HG02870 (cell line): ENCODE data around the gene CTNNA2.

Source experiments
- ATAC-seq: cut with Tn5 transposase; IDR thresholded peaks from one replicate; pipeline ENCODE4 v1.9.1; 2021; ENCODE audit warnings: mild to moderate bottlenecking, moderate library complexity; ENCODE audit not compliant: unreplicated experiment

The CTNNA2 gene

GRCh38 chr2:80247339-80247738 is 734.5 kb downstream of the CTNNA2 start:
- ATAC-seq, result no peak

DNA sequence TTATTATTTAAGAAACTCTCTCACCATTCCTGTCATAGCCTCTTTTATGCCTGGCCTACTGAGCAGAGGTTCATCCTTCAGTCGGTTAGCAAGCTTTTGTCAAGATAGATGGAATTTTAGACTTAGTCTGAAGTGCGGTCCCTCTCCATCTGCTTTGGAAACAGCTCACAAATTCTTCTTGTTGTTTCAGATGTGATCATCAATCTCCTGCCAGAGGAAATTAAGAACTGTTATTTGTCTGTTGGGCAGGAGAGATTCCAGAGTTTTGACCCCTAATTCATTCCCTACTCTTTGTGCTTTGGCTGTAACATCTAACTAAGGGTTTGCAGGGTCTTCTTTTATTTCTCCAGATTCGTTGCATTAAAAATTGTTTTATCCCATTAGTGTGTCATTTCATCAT is 735.3 kb downstream of the CTNNA2 start:
- ATAC-seq, result no peak

DNA sequence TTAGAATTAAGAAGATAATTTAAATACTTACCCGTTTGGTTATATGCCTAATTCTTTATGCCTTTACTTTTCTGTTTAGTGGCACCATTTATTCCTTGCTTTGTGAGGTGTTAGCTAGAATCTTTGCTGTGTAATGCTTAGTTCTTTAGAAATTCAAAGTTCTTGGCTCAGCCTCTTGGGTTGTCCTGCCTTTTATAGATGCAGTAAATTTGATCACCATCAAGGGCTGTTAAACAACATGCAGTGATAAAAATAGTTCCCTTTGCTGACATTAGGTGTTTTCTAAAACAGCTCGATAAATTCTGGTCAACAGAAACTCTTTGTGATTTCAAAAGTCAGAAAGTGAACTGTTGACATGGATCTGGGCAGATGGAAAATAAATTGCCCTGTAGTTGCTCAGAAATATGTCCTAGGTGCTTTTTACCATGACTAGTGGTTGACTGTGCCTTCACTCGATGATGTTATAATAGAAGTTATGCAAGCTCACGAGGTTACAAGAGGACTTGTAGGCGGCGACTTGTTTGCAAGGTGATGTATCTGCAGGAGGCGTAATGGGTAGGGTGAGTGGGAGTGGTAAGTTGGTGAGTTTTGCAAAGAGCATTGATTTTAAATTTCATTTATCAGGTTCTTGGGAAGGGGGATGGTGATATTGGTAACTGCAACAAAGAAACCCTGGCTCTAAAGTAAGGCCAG is 739.6 kb downstream of the CTNNA2 start:
- ATAC-seq, result no peak

DNA sequence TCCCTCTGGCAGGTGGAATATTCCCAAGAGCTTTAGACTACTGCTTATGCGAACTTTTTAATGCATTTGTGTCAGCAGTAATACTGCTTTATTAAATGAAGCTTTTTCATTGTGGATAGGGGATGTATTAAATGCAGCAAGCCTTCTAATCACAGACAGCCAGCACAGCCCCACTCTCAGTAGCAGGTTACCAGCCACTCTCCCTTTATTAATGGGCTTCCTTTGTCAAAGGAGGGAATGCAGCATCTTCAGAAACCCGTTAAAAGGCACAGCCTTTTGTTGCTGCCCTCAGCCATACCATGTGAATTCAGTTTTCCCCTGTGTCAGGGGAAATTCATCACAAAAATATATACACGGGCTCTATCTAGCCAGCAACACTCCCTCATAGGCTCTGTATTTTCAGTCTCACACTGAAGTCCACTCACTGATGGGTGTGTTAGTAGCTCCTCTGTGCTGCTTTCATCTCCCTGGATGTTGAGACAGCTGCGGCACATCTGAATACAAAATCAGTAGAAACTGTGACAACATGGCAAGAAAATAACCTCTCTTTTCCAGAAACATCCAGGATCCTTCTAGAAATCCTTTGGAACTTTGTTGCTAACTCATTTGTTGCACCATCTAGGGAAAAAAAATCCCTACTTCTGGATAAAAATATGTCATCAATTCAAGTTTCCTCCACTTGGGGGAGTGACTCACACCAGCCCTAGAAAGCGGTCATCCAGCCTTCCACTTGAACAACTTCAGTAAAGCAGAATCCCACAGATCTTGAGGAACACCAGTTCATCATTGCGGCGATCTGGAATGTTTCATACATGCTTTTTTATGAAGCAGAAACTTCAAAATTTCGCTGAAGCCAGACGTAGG is 743.3 kb downstream of the CTNNA2 start:
- ATAC-seq, result no peak

DNA sequence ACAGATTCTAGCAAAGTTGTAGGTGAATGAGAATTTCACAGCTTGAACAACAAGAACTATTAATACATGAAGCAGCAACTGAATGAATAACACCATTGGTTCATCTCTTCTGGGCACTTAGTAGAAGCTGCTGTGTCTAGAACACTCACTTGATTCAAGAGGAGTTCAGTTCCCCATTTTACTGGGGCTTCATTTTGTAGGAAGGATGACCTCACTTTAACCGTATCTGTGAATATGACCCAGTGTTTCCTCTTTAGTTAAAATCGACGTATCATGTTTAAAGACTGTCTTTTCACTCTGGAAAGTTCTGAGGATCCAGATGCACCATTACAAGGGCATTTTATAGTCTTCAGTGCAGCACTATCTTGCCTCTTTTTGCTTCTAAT is 743.9 kb downstream of the CTNNA2 start:
- ATAC-seq, result no peak

- no peak for ATAC-seq
Observed at GRCh38 chr2:80257450-80257849, 744.6 kb downstream of the CTNNA2 start.

GRCh38 chr2:80258341-80258740 is 745.5 kb downstream of the CTNNA2 start:
- ATAC-seq, result no peak

DNA sequence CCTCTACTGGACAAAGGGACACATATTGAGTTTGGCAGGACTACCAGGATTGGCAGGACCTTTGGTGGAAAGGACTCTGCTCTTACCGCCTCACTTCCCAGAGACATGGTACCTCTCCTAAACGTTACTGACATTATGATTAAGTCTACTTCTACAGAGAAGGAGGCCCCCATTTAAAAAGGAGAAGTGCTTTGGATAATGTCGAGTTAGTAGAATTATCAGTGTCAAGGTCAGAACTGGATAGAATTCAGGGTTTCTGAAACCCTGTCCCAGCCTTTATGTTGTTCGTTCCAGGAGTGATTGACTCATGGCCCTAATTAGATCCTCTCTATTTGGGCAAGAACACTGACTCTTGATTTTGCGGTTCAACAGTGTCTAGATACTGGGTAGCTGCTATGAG is 745.9 kb downstream of the CTNNA2 start:
- ATAC-seq, result no peak

DNA sequence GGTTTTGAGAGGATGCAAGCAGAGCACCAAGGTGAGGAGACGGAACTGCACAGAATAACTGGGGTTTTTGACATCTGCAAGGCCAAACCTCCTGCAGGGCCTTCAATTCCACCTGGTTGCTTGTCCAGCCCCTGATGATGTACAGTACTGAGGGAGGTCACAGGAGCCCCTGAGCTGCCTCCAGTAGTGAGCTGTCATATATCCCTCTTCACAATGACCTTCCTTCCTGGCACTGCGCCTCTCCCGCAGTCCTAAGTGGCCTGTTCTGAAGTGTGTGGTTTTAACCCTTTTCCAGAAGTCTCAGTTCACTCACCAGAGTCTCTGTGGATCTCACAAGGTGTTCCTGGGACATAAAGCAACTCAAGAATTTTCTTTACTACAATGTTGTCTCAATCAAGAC is 746.4 kb downstream of the CTNNA2 start:
- ATAC-seq, result no peak

DNA sequence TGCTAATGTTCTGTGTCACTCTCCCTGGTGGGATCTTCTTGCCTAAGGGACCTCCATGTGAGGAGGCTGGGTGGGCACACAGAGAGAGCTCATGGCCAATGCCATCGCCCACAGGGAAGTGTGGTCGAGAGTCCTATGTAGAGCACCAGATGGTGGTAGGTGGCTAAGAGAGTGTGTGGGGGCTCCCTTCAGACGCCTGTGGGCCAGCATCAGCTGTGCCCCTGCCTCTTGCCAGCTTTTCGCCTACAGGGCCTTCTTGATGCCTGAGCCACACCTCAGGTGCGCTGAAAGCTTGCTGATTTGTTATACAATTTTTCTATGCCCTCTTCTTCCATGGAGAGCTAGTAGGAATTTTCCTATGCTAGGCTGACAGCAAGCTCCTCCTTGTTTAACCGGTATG is 753.4 kb downstream of the CTNNA2 start:
- no peak for ATAC-seq

DNA sequence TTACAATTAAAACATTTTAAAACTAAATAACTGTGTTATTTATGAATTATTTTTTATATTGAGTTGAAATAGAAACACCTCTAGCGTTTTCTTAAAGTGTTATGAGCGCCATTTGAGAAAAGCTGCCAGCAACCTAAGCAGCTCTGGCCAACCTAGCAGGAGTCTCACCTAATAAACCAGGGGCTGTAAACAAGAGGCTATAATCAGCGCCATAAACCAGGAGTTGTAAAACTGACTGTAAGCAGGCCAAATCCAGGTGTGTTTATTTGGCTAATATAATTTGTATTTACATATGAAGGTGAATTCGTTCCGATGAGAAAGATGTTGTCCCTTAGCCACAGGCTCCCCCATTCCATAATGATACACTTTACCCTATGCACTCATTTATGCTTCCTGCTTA is 757.0 kb downstream of the CTNNA2 start:
- no peak for ATAC-seq

GRCh38 chr2:80280598-80280997 is 767.7 kb downstream of the CTNNA2 start:
- ATAC-seq, result no peak

GRCh38 chr2:80281049-80281448 is 768.2 kb downstream of the CTNNA2 start:
- no peak for ATAC-seq

GRCh38 chr2:80288576-80288975 is 775.7 kb downstream of the CTNNA2 start:
- no peak for ATAC-seq

GRCh38 chr2:80291656-80292055 is 778.8 kb downstream of the CTNNA2 start:
- ATAC-seq, result no peak

DNA sequence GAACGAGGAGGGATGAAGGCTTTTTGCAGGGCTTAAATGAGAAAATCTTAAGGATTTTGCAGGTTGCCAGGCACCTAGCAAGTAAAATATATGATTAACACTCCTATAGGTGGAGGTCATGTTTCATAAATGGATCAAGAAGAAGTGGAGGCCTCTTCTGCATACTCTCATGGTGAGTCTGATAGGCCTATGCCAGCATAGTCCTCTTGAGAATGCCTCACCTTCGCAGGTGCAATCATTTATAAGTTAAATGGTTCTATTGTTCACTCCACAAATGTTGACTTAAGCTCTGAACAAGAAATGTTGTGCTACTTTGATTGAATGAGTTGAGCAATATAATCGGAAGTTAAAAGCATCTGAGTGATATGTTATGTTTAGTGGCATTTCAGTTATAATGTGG is 779.6 kb downstream of the CTNNA2 start:
- ATAC-seq, result no peak

DNA sequence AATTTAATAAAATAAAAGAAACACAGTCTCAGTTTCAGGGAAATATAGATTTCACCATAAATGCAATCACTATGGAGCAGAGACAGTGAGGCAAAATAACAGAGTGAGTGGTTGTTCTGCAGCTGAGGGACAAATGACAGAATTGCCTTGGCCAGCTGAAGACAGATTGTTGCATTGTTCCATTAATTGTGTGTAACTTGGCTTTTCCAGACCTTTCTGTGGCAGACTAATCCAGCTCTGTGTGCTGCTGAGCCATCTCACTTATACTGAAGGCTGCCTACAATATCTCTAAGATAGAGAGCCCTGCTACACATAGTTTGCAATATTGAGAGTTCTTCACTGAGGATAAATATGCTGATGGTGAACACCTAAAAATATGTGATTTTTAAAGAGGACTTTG is 780.2 kb downstream of the CTNNA2 start:
- ATAC-seq, result no peak

- no peak for ATAC-seq
Observed at GRCh38 chr2:80298954-80299353, 786.1 kb downstream of the CTNNA2 start.

DNA sequence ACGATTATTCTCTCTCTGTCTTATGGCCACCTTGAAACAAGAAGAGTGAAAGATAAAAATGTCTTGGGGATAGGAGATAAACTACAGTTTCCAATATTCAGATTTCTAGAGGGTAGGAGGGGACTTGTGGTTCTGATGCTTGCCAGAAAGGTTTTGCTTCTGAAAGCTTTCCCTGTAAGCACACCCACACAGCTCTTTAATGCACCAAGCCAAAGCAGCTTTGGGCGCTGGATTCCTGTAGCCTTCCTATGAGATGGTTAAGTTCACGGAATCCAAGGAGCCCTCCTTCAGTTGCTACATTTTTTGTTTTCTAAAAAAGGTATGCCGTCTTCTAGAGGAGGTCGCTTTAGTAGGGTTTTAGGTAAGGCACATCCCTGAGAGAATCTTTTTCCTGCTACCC is 786.8 kb downstream of the CTNNA2 start:
- no peak for ATAC-seq

DNA sequence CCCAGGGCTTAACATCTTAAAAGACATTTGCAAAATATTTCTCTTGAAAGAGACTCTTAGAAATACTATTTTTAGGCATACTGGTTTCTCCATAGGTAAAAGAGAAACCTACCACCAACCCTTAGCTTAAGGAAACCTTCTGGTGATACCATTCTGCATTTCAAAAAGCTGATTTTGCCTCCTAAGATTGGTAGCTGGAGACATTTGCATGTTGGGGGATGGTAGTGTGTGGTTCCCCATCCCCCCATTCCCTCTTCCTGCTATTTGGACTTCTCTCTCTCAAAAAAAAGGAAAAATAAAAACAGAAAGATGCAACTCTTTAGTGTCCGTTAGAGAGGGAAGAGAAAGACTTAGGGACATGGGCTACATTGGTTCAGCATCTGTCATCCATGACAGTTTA is 787.5 kb downstream of the CTNNA2 start:
- ATAC-seq, result no peak

- no peak for ATAC-seq
Observed at GRCh38 chr2:80300954-80301353, 788.1 kb downstream of the CTNNA2 start.

- ATAC-seq, result no peak
Observed at GRCh38 chr2:80302001-80302313, 789.1 kb downstream of the CTNNA2 start.
